Fibroblast of lung (primary cell): ENCODE results near the gene TAMALIN. TPM values are rescaled to one million over a fixed set of nuclear protein-coding genes. Genes with fewer than 3 reads are reported as not detected.
A peak's percentile ranks its signal among the peaks of the same experiment; 100 is the strongest.

Source experiments
- DNase-seq, 2 donors: peaks; one replicate each; pipeline versions ENCODE4 v3.0.0 to v3.0.0-alpha.2; 2010; ENCODE audit warnings: low read depth in 2 of 2
- H2AFZ ChIP-seq: 2 replicates; pipeline ENCODE4 v1.5.1; 2012; ENCODE audit warnings: low read length, control low read depth, inconsistent platforms
- H3K27ac ChIP-seq: 2 replicates; pipeline ENCODE4 v1.5.1; 2011; ENCODE audit warnings: low read length, control low read depth; ENCODE audit not compliant: insufficient read depth
- H3K27me3 ChIP-seq: 2 replicates; pipeline ENCODE4 v1.5.1; 2011; ENCODE audit warnings: mild to moderate bottlenecking, low read length; ENCODE audit not compliant: control insufficient read depth, insufficient read depth
- H3K36me3 ChIP-seq: 2 replicates; pipeline ENCODE4 v1.5.1; 2011; ENCODE audit warnings: low read length; ENCODE audit not compliant: control insufficient read depth, insufficient read depth
- H3K4me1 ChIP-seq: 2 replicates; pipeline ENCODE4 v1.5.1; 2011; ENCODE audit warnings: low read length; ENCODE audit not compliant: control insufficient read depth, insufficient read depth; ENCODE audit errors: extremely low read depth
- H3K4me2 ChIP-seq: 2 replicates; pipeline ENCODE4 v1.5.1; 2011; ENCODE audit warnings: low read length, control low read depth; ENCODE audit not compliant: insufficient read depth; ENCODE audit errors: extremely low read depth
- H3K4me3 ChIP-seq, 4 experiments: fragments of 200-600 bp in 1 of 4; sonication (generic) in 1 of 4; replicated peaks in 1 of 4; 2 replicates each; pipeline ENCODE4 v1.5.1; 2011 to 2016; ENCODE audit warnings: low read length in 4 of 4, low read depth in 3 of 4, mild to moderate bottlenecking in 3 of 4, control low read depth in 2 of 4, inconsistent platforms in 1 of 4, mixed read lengths in 1 of 4; ENCODE audit not compliant: insufficient read depth in 1 of 4; ENCODE audit errors: control extremely low read depth in 1 of 4
- H3K79me2 ChIP-seq: 2 replicates; pipeline ENCODE4 v1.5.1; 2012; ENCODE audit warnings: mild to moderate bottlenecking, low read length, inconsistent platforms; ENCODE audit not compliant: control insufficient read depth, insufficient read depth
- H3K9ac ChIP-seq: 2 replicates; pipeline ENCODE4 v1.5.1; 2011; ENCODE audit warnings: mild to moderate bottlenecking, low read length, control low read depth; ENCODE audit not compliant: insufficient read depth
- H3K9me3 ChIP-seq: 2 replicates; pipeline ENCODE4 v1.5.1; 2012; ENCODE audit warnings: low read depth, low read length; ENCODE audit not compliant: control insufficient read depth, insufficient read depth
- H4K20me1 ChIP-seq: 2 replicates; pipeline ENCODE4 v1.5.1; 2011; ENCODE audit warnings: low read length; ENCODE audit not compliant: control insufficient read depth, insufficient read depth; ENCODE audit errors: extremely low read depth
- CTCF ChIP-seq, 2 donors: IDR thresholded peaks in 1 of 2; conservative IDR thresholded peaks in 1 of 2; 1 replicate in 1 of 2; 2 replicates in 1 of 2; pipeline ENCODE4 v1.5.1; 2011 to 2012; ENCODE audit warnings: low read length in 2 of 2, control low read depth in 1 of 2, inconsistent platforms in 1 of 2, low read depth in 1 of 2, mild to moderate bottlenecking in 1 of 2
- EZH2 ChIP-seq: IDR thresholded peaks from 2 replicates; pipeline ENCODE4 v1.5.1; 2012; ENCODE audit warnings: low read length, control low read depth, mild to moderate bottlenecking; ENCODE audit errors: missing control alignments
- polyA plus RNA-seq, 2 donors: library from polyadenylated mRNA; depleted of rRNA in 1 of 2; stranded (reverse) in 1 of 2; unstranded in 1 of 2; fragments of >200 nt; gene quantifications; 2 replicates each; pipeline ENCODE4 v1.2.1, GENCODE V29; 2011 to 2012; ENCODE audit warnings: missing spikeins in 1 of 2
- total RNA-seq: library from RNA; depleted of rRNA; stranded (reverse); fragments of >200 nt; gene quantifications from 2 replicates; pipeline ENCODE4 v1.2.1, GENCODE V29; 2014

The TAMALIN gene
- total and polyA plus RNA-seq, 2 donors (not counting 1 experiment from before 2014, with no cell fraction given): 5.3 to 12.1 TPM

DNA sequence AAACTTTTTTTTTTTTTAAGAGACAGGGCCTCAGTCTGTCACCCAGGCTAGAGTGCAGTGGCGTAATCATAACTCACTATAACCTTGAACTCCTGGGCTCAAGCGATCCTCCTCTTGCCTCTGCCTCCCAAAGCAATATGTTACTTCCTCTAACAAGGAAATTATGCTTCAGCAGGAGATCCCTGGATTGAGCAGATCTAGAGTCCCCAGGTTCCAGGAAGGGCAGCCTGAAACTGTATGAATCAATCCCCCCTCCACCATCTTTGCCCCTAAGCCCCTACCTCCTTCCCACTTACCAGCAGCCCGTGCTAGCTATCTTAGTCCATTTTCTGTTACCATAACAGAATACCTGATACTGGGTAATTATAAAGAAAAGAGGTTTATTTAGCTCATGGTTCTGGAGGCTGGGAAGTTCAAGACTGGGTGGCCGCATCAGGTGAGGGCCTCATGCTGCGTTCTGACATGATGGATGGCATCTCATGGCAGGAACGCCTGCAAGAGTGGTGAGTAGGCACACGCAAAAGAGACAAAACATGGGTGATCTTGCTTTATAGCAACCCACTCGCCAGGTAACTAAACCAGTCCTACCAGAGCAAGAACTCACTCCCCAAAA lies 5.0 kb downstream of the TAMALIN start:
- Histone ChIP-seq H3K4me1 (peaks cover 7% of the 10 kb centered on the region), H4K20me1 (no peaks in the 10 kb centered on the region), H3K9ac (no peak overlapping the region), H3K4me3 (no peak overlapping the region), H3K27ac (no peak overlapping the region), H3K4me2 (no peak overlapping the region), H3K27me3 (peaks cover 7% of the 10 kb centered on the region), H3K36me3 (no peaks in the 10 kb centered on the region), H3K9me3 (no peaks in the 10 kb centered on the region), H3K79me2 (no peaks in the 10 kb centered on the region), H2AFZ (no peak overlapping the region)
- DNase-seq: no peak
- TF ChIP-seq CTCF (conservative IDR thresholded peaks at IDR 0.05 in 1 of 2, IDR thresholded peaks at IDR 0.05 in 1 of 2; ENCODE audit: low read depth in 1 of 2, low read length in 2 of 2): no peak
- no peak for TF ChIP-seq EZH2

- TF ChIP-seq EZH2 (no peak), CTCF (conservative IDR thresholded peaks at IDR 0.05 in 1 of 2, IDR thresholded peaks at IDR 0.05 in 1 of 2; ENCODE audit: low read depth in 1 of 2, low read length in 2 of 2) (no peak)
- no peaks in the 10 kb centered on the region for H3K9me3 ChIP-seq
- peaks cover 7% of the 10 kb centered on the region for H3K4me1 ChIP-seq
Observed at GRCh38 chr12:52013626-52014310, 7.0 kb downstream of the TAMALIN start.

DNA sequence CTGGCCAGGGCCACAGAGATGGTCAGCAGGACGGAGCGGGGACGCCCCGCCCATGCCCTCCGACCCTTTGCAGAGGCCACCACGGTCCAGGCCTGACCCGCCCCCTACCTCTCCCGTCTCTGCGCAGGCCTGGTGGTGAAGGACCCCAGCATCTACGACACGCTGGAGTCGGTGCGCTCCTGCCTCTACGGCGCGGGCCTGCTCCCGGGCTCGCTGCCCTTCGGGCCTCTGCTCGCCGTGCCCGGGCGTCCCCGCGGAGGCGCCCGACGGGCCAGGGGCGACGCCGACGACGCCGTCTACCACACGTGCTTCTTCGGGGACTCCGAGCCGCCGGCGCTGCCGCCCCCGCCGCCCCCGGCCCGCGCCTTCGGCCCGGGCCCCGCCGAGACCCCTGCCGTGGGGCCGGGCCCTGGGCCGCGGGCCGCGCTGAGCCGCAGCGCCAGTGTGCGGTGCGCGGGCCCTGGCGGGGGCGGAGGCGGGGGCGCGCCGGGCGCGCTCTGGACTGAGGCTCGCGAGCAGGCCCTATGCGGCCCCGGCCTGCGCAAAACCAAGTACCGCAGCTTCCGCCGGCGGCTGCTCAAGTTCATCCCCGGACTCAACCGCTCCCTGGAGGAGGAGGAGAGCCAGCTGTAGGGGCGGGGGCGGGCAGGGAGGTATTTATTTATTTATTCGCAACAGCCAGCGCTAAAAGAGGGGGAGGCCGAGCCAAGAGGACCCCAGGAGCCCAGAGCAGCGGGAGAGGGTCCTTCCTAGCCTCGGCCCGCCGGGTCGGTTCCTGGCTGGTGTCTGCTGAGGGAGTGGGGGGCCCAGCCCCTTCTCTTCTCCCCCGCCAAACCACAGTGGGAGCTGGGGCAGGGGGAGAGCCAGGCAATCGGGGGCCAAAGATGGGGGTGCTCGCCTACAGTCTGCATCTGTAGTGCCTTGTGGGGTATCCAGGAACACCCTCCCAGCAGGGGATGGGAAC lies 8.1 kb downstream of the TAMALIN start:
- Histone ChIP-seq H3K9ac (no peak overlapping the region), H4K20me1 (no peaks in the 10 kb centered on the region), H3K4me1 (peaks cover 6% of the 10 kb centered on the region), H2AFZ (no peak overlapping the region), H3K79me2 (no peaks in the 10 kb centered on the region), H3K4me2 (no peak overlapping the region), H3K36me3 (no peaks in the 10 kb centered on the region), H3K4me3 (no peak overlapping the region), H3K27ac (no peak overlapping the region), H3K27me3 (no peaks in the 10 kb centered on the region), H3K9me3 (no peaks in the 10 kb centered on the region)
- TF ChIP-seq CTCF (conservative IDR thresholded peaks at IDR 0.05 in 1 of 2, IDR thresholded peaks at IDR 0.05 in 1 of 2; ENCODE audit: low read depth in 1 of 2, low read length in 2 of 2) (no peak), EZH2 (no peak)
- peak in 1 of 2 donors; percentile 67 for DNase-seq

More at GRCh38 chr12:52013626-52014310, 7.0 kb downstream of the TAMALIN start:
- H3K4me3 ChIP-seq: no peak overlapping the region
- no peaks in the 10 kb centered on the region for H3K79me2 ChIP-seq
- H3K27ac ChIP-seq: no peak overlapping the region
- H3K9ac ChIP-seq: no peak overlapping the region
- no peak for DNase-seq
- H3K27me3 ChIP-seq: no peaks in the 10 kb centered on the region
- no peak overlapping the region for H3K4me2 ChIP-seq
- H2AFZ ChIP-seq: no peak overlapping the region
- no peaks in the 10 kb centered on the region for H3K36me3 ChIP-seq
- no peaks in the 10 kb centered on the region for H4K20me1 ChIP-seq
